ENCODE measurements around the gene SIX4. TPM values are rescaled to one million over a fixed set of nuclear protein-coding genes. Genes with fewer than 3 reads are reported as not detected.

SIX4 gene
- 2.9 TPM for total RNA-seq
- long read RNA-seq: 0 reads

- no peak within 1 kb of the TSS for H3K27ac ChIP-seq
- H3K4me3 ChIP-seq: peak within 1 kb of the TSS; percentile 75
- no peaks in the 10 kb centered on the region for H3K9me3 ChIP-seq
- peaks cover 22% of the 10 kb centered on the region for H3K4me1 ChIP-seq
- H3K27me3 ChIP-seq (ENCODE audit: low read depth): peaks cover 71% of the 10 kb centered on the region
- peak; percentile 71 for DNase-seq
- intact Hi-C loops (cut with DNase I): no loop called here
- H3K36me3 ChIP-seq: no peaks in the 10 kb centered on the region
- no peak for TF ChIP-seq CTCF (IDR thresholded peaks at IDR 0.05)
- ATAC-seq: peak; percentile 84 to 86
These were observed at the start of gene SIX4 for GRCh38 chr14:60723907-60724618. Gene SIX4 (minus strand): TSS chr14:60724351. CDS start chr14:60724074, 277 bp downstream.

GRCh38 chr14:60773558-60773957 lies 49.4 kb upstream of the SIX4 start:
- intact Hi-C loops (cut with DNase I): no loop called here

GRCh38 chr14:60771117-60771516 lies 47.0 kb upstream of the SIX4 start:
- no peak overlapping the region for H3K4me3 ChIP-seq
- DNase-seq: no peak
- ATAC-seq: no peak
- no peaks in the 10 kb centered on the region for H3K9me3 ChIP-seq
- H3K27ac ChIP-seq: no peak overlapping the region
- TF ChIP-seq CTCF (IDR thresholded peaks at IDR 0.05): no peak
- intact Hi-C loops (cut with DNase I): no loop called here
- H3K36me3 ChIP-seq: no peaks in the 10 kb centered on the region
- H3K27me3 ChIP-seq (ENCODE audit: low read depth): no peaks in the 10 kb centered on the region
- H3K4me1 ChIP-seq: no peaks in the 10 kb centered on the region

More at GRCh38 chr14:60773558-60773957, 49.4 kb upstream of the SIX4 start:
- DNase-seq (no peak), ATAC-seq (no peak)
- H3K4me1 ChIP-seq: no peaks in the 10 kb centered on the region
- H3K36me3 ChIP-seq: no peaks in the 10 kb centered on the region
- H3K27me3 ChIP-seq (ENCODE audit: low read depth): no peaks in the 10 kb centered on the region
- no peaks in the 10 kb centered on the region for H3K9me3 ChIP-seq
- H3K4me3 ChIP-seq: no peak overlapping the region
- no peak overlapping the region for H3K27ac ChIP-seq
- no peak for TF ChIP-seq CTCF (IDR thresholded peaks at IDR 0.05)

- no peak for ATAC-seq
- no peaks in the 10 kb centered on the region for H3K36me3 ChIP-seq
- no peak for DNase-seq
These were observed 44.5 kb upstream of the SIX4 start for GRCh38 chr14:60768602-60769001.

GRCh38 chr14:60760644-60761364 lies 36.7 kb upstream of the SIX4 start:
- intact Hi-C loops (cut with DNase I): no loop called here
- no peak overlapping the region for H3K4me3 ChIP-seq
- H3K9me3 ChIP-seq: no peaks in the 10 kb centered on the region
- H3K27ac ChIP-seq: no peak overlapping the region
- TF ChIP-seq CTCF (IDR thresholded peaks at IDR 0.05): no peak
- DNase-seq: no peak
- H3K4me1 ChIP-seq: no peaks in the 10 kb centered on the region
- no peak for ATAC-seq
- H3K36me3 ChIP-seq: no peaks in the 10 kb centered on the region
- no peaks in the 10 kb centered on the region for H3K27me3 ChIP-seq (ENCODE audit: low read depth)

More at GRCh38 chr14:60768602-60769001, 44.5 kb upstream of the SIX4 start:
- Histone ChIP-seq H3K27me3 (ENCODE audit: low read depth) (no peaks in the 10 kb centered on the region), H3K9me3 (no peaks in the 10 kb centered on the region), H3K4me3 (no peak overlapping the region), H3K27ac (no peak overlapping the region), H3K4me1 (no peaks in the 10 kb centered on the region)
- intact Hi-C loops (cut with DNase I): no loop called here
- no peak for TF ChIP-seq CTCF (IDR thresholded peaks at IDR 0.05)
